SK-N-SH treated with all-trans-retinoic acid at 6 μM for 48 hours (cell line): ENCODE results near the gene SERPINA12.

Source experiments
- BACH2 ChIP-seq: fragments of 250-450 bp; sonication (Bioruptor Pico); IDR thresholded peaks from 2 replicates; pipeline ENCODE4 v1.9.0; 2021; ENCODE audit warnings: mild to moderate bottlenecking, borderline replicate concordance
- CREB5 ChIP-seq: fragments of 250-450 bp; sonication (Bioruptor Pico); IDR thresholded peaks from 2 replicates; pipeline ENCODE4 v1.5.1; 2020; ENCODE audit warnings: low read depth, mild to moderate bottlenecking, moderate library complexity
- PATZ1 ChIP-seq: fragments of 250-450 bp; sonication (Bioruptor Pico); IDR thresholded peaks from 2 replicates; pipeline ENCODE4 v1.8.0; 2020; ENCODE audit warnings: mild to moderate bottlenecking, moderate library complexity, borderline replicate concordance
- ZFP30 ChIP-seq: fragments of 450-650 bp; formaldehyde crosslinking; IDR thresholded peaks from 2 replicates; pipeline ENCODE4 v1.5.0; 2022; ENCODE audit warnings: mild to moderate bottlenecking, moderate library complexity

DNA sequence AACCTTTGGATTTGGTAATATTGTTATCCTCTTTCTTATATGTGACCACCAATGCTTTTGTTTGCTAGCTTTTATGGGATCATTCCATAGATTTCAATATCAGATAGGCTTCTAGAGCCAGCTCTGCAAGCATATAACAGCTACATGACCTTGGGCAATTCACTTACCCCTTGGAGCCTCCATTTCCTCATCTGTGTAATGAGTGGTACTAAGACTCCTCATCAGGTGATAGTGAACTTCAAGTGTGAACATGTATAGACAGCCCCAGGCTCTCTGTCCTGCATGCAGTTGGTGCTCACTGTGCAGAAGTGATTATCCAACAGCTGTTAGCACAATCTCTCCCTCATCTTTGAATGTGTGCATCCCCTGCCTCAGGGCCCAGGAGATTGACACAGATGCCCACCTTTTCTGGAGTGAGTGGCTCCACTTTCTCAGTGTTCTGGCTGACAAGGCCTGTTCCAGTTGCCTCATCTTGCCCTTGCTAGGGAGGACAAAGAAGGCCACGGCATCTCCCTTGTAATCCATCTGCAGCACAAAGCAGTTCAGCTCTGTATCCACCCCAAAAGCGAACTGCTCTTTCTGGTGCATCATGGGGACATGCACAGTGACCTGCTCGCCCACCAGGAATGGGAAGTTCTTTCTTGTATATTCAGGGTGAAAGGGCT is 42.4 kb downstream of the SERPINA12 start:
- TF ChIP-seq ZFP30 (CRISPR knock-in tag) = no peak
- no peak for TF ChIP-seq CREB5 (CRISPR knock-in tag)
- no peak for TF ChIP-seq BACH2
- TF ChIP-seq PATZ1 (CRISPR knock-in tag) = no peak
